MCF 10A (cell line): ENCODE measurements around the gene KMT2C. TPM values are rescaled to one million over a fixed set of nuclear protein-coding genes. Genes with fewer than 3 reads are reported as not detected.
A peak's percentile ranks its signal among the peaks of the same experiment; 100 is the strongest.
"Not testable (repeated sequence)": the region's sequence is repeated elsewhere in the genome, so short reads cannot be mapped to it uniquely, and the experiment has no call there.

Experiments used
- BruUV-seq: library from RNA; stranded (reverse); fragments of 400-500 nt; replicated peaks from 2 replicates; lab custom pipeline; 2021; lab: Mats Ljungman, UMichigan
- CTCF ChIA-PET: fragments of 300-600 bp; sonication (Branson Sonifier 250); formaldehyde crosslinking; extraction: SDS; loops from one replicate; lab custom pipeline; 2021; ENCODE audit warnings: antibody characterized with exemption, inconsistent platforms; lab: Yijun Ruan, JAX
- POLR2A ChIA-PET: fragments of 300-600, 350-650 bp; sonication (Branson Sonifier 250); formaldehyde crosslinking; extraction: SDS; loops from one replicate; lab custom pipeline; 2020; ENCODE audit warnings: antibody characterized with exemption, inconsistent platforms; lab: Yijun Ruan, JAX
- DNase-seq: peaks from one replicate; pipeline ENCODE4 v3.0.0-alpha.2; 2018; ENCODE audit not compliant: unreplicated experiment
- H3K27ac Mint-ChIP-seq: one replicate; pipeline ENCODE4 v1.8.0; 2022; ENCODE audit warnings: mild to moderate bottlenecking, low read depth, mixed read lengths; ENCODE audit not compliant: unreplicated experiment
- H3K27me3 Mint-ChIP-seq: one replicate; pipeline ENCODE4 v1.8.0; 2022; ENCODE audit warnings: mixed read lengths; ENCODE audit not compliant: insufficient read depth, unreplicated experiment
- H3K36me3 Mint-ChIP-seq: one replicate; pipeline ENCODE4 v1.8.0; 2022; ENCODE audit warnings: mild to moderate bottlenecking, moderate library complexity, mixed read lengths; ENCODE audit not compliant: insufficient read depth, unreplicated experiment
- H3K4me1 Mint-ChIP-seq: one replicate; pipeline ENCODE4 v1.8.0; 2022; ENCODE audit warnings: mixed read lengths; ENCODE audit not compliant: insufficient read depth, unreplicated experiment
- H3K4me3 Mint-ChIP-seq: one replicate; pipeline ENCODE4 v1.8.0; 2022; ENCODE audit warnings: mild to moderate bottlenecking, moderate library complexity, mixed read lengths; ENCODE audit not compliant: unreplicated experiment
- H3K9me3 Mint-ChIP-seq: one replicate; pipeline ENCODE4 v1.8.0; 2022; ENCODE audit warnings: mixed read lengths; ENCODE audit not compliant: unreplicated experiment
- CTCF ChIP-seq: fragments of 200-600 bp; IDR thresholded peaks from one replicate; pipeline ENCODE4 v1.8.0; 2022; ENCODE audit warnings: antibody characterized with exemption, mild to moderate bottlenecking; ENCODE audit not compliant: unreplicated experiment
- intact Hi-C: fragments of 100-400 bp; cut with micrococcal nuclease; formaldehyde crosslinking; loops from 2 replicates; pipeline ENCODE4 v1.14.1; 2022
- total RNA-seq: library from RNA; stranded (reverse); gene quantifications from 2 replicates; pipeline ENCODE4 v1.2.3, GENCODE V29; 2022

Gene KMT2C
- total RNA-seq, 1 experiment from 2014 or later = 54.6 TPM

GRCh38 chr7:152383341-152384234 lies 52.2 kb downstream of the KMT2C start:
- no peak overlapping the region for H3K4me3 Mint-ChIP-seq
- H3K27me3 Mint-ChIP-seq = no peaks in the 10 kb centered on the region
- DNase-seq = peak; percentile 80
- peaks cover 4% of the 10 kb centered on the region for H3K9me3 Mint-ChIP-seq
- TF ChIP-seq CTCF = no peak
- H3K36me3 Mint-ChIP-seq = no peaks in the 10 kb centered on the region
- ChIA-PET CTCF (no interaction called here), POLR2A (no interaction called here)
- BruUV-seq = no TSS peak
- no peak overlapping the region for H3K27ac Mint-ChIP-seq
- peaks cover 7% of the 10 kb centered on the region for H3K4me1 Mint-ChIP-seq
- intact Hi-C loops = no loop called here

GRCh38 chr7:152382244-152382643 lies 53.6 kb downstream of the KMT2C start:
- H3K4me1 Mint-ChIP-seq = peaks cover 7% of the 10 kb centered on the region
- ChIA-PET POLR2A (interaction anchor here (0.8 to 1.0 kb wide), 2 partner anchors 51 to 82 kb away, joined by 3 read pairs; no protein-coding TSS in a partner anchor), CTCF (interaction anchor here (0.6 to 0.7 kb wide), 3 partner anchors 7 to 1161 kb away, joined by 3 read pairs; no protein-coding TSS in a partner anchor)
- no peak overlapping the region for H3K27ac Mint-ChIP-seq
- DNase-seq = no peak
- intact Hi-C loops = no loop called here
- no peak for TF ChIP-seq CTCF
- no peaks in the 10 kb centered on the region for H3K36me3 Mint-ChIP-seq
- H3K27me3 Mint-ChIP-seq = no peaks in the 10 kb centered on the region
- no TSS peak for BruUV-seq
- H3K9me3 Mint-ChIP-seq = peaks cover 4% of the 10 kb centered on the region
- H3K4me3 Mint-ChIP-seq = no peak overlapping the region

- peaks cover 11% of the 10 kb centered on the region for H3K9me3 Mint-ChIP-seq
- H3K4me1 Mint-ChIP-seq, H3K4me3 Mint-ChIP-seq, BruUV-seq, DNase-seq, H3K27ac Mint-ChIP-seq, H3K36me3 Mint-ChIP-seq, H3K27me3 Mint-ChIP-seq, intact Hi-C loops: not testable (repeated sequence)
- ChIA-PET POLR2A (interaction anchor here (1.0 kb wide), 1 partner anchor 83 kb away, joined by 3 read pairs; no protein-coding TSS in a partner anchor), CTCF (interaction anchor here (0.8 kb wide), 1 partner anchor 25 kb away, joined by 3 read pairs; no protein-coding TSS in a partner anchor)
Observed at GRCh38 chr7:152380931-152381578, 54.7 kb downstream of the KMT2C start.

- H3K27me3 Mint-ChIP-seq, CTCF ChIA-PET, BruUV-seq, H3K36me3 Mint-ChIP-seq, intact Hi-C loops, H3K4me3 Mint-ChIP-seq, H3K27ac Mint-ChIP-seq, POLR2A ChIA-PET, DNase-seq: not testable (repeated sequence)
- Mint-ChIP-seq H3K4me1 (peaks cover 12% of the 10 kb centered on the region), H3K9me3 (peaks cover 14% of the 10 kb centered on the region)
Observed at GRCh38 chr7:152378497-152378896, 57.3 kb downstream of the KMT2C start.

- CTCF ChIA-PET = interaction anchor here (0.7 kb wide), 1 partner anchor 13 kb away, joined by 3 read pairs; no protein-coding TSS in a partner anchor
- POLR2A ChIA-PET, H3K27ac Mint-ChIP-seq, DNase-seq, H3K4me3 Mint-ChIP-seq, H3K27me3 Mint-ChIP-seq, BruUV-seq, intact Hi-C loops, H3K36me3 Mint-ChIP-seq: not testable (repeated sequence)
- peaks cover 19% of the 10 kb centered on the region for H3K4me1 Mint-ChIP-seq
- peaks cover 14% of the 10 kb centered on the region for H3K9me3 Mint-ChIP-seq
Observed at GRCh38 chr7:152376716-152377484, 58.9 kb downstream of the KMT2C start.
